Tibial nerve (tissue), 4 donors: ENCODE results near the gene H2AZ2.

Experiments
- CTCF ChIP-seq, 5 experiments: fragments of 200-600 bp in 3 of 5; fragments of 450-650 bp in 2 of 5; sonication (generic) in 3 of 5; IDR thresholded peaks; one replicate each; pipeline ENCODE4 v1.5.1; 2016 to 2019; ENCODE audit warnings: antibody characterized with exemption in 5 of 5, mild to moderate bottlenecking in 3 of 5, moderate library complexity in 2 of 5
- EP300 ChIP-seq, 2 donors: sonication (generic); formaldehyde crosslinking; IDR thresholded peaks; one replicate each; pipeline ENCODE4 v1.6.1; 2017; ENCODE audit warnings: antibody characterized with exemption in 2 of 2, mild to moderate bottlenecking in 1 of 2
- POLR2A ChIP-seq, 2 donors: fragments of 450-650 bp; IDR thresholded peaks; one replicate each; pipeline ENCODE4 v1.6.1; 2017; ENCODE audit warnings: antibody characterized with exemption in 2 of 2, mild to moderate bottlenecking in 2 of 2, moderate library complexity in 2 of 2

DNA sequence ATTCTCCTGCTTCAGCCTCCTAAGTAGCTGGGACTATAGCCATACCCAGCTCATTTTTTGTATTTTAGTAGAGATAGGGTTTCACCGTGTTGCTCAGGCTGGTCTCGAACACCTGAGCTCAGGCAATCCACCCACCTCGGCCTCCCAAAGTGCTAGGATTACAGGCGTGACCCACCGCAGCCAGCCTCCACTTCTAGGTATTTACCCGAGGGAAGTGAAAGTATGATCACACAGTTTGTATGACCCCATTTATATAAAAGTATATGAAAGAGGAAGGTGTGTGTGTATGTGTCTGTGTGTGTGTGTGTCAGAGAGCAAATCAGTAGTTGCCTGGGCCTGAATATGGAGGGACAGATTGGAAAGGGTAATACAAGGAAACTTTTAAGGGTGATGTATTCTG lies 39.4 kb upstream of the H2AZ2 start:
- TF ChIP-seq POLR2A (IDR thresholded peaks at IDR 0.05), result no peak
- no peak for TF ChIP-seq CTCF (IDR thresholded peaks at IDR 0.05)
- TF ChIP-seq EP300 (IDR thresholded peaks at IDR 0.05), result no peak
